Endothelial cell of umbilical vein (primary cell): ENCODE measurements around the gene ZFYVE16.

Source experiments
- CTCF ChIP-seq, 2 donors: IDR thresholded peaks; 1 replicate in 1 of 2; 2 replicates in 1 of 2; pipeline ENCODE4 v1.5.1; 2011; ENCODE audit warnings: low read length in 2 of 2, mild to moderate bottlenecking in 2 of 2, moderate library complexity in 2 of 2, control low read depth in 1 of 2, inconsistent platforms in 1 of 2, low read depth in 1 of 2; ENCODE audit not compliant: insufficient read depth in 1 of 2; ENCODE audit errors: extremely low read depth in 1 of 2
- EZH2 ChIP-seq: IDR thresholded peaks from 2 replicates; pipeline ENCODE4 v1.6.1; 2012; ENCODE audit warnings: borderline replicate concordance, low read depth, mild to moderate bottlenecking, moderate library complexity, low read length, inconsistent platforms; ENCODE audit not compliant: severe bottlenecking
- GATA2 ChIP-seq: IDR thresholded peaks from 2 replicates; pipeline ENCODE4 v1.7.0; 2011; ENCODE audit warnings: low read depth, mild to moderate bottlenecking, moderate library complexity, mixed read lengths, low read length; ENCODE audit not compliant: insufficient read length, insufficient read depth
- MYC ChIP-seq: IDR thresholded peaks from one replicate; pipeline ENCODE4 v1.6.1; 2011; ENCODE audit warnings: mild to moderate bottlenecking, low read depth, low read length
- POLR2A ChIP-seq: IDR thresholded peaks from 2 replicates; pipeline ENCODE4 v1.6.1; 2012; ENCODE audit warnings: low read depth, mild to moderate bottlenecking, control low read depth, low read length
- POLR2AphosphoS5 ChIP-seq: IDR thresholded peaks from 2 replicates; pipeline ENCODE4 v1.6.1; 2012; ENCODE audit warnings: low read depth, mild to moderate bottlenecking, control low read depth, low read length, moderate library complexity; ENCODE audit not compliant: insufficient read depth

GRCh38 chr5:80495891-80496290, 88.0 kb downstream of the ZFYVE16 start:
- no peak for TF ChIP-seq CTCF (IDR thresholded peaks at IDR 0.05; ENCODE audit: extremely low read depth in 1 of 2, insufficient read depth in 1 of 2, low read depth in 1 of 2, low read length in 2 of 2)
- no peak for TF ChIP-seq POLR2A
- TF ChIP-seq MYC: no peak
- no peak for TF ChIP-seq POLR2AphosphoS5
- no peak for TF ChIP-seq EZH2
- no peak for TF ChIP-seq GATA2
